K562 (cell line): ENCODE results near the gene MEF2B. TPM values are rescaled to one million over a fixed set of nuclear protein-coding genes. Genes with fewer than 3 reads are reported as not detected.

ENCODE experiments used
- ARID1B ChIP-seq: fragments of 450-650 bp; IDR thresholded peaks from 2 replicates; pipeline ENCODE4 v1.6.1; 2016; ENCODE audit warnings: antibody characterized with exemption, mild to moderate bottlenecking, inconsistent platforms
- ARNT ChIP-seq, 2 experiments: fragments of 450-650 bp; IDR thresholded peaks; 2 replicates each; pipeline ENCODE4 v1.6.1; 2016; ENCODE audit warnings: mild to moderate bottlenecking in 1 of 2
- ATF7 ChIP-seq: fragments of 450-650 bp; IDR thresholded peaks from 2 replicates; pipeline ENCODE4 v1.7.1; 2014; ENCODE audit warnings: mild to moderate bottlenecking, moderate library complexity
- CREB1 ChIP-seq, 2 experiments: sonication (generic) in 1 of 2; formaldehyde crosslinking in 1 of 2; IDR thresholded peaks; 2 replicates each; pipeline versions ENCODE4 v1.6.1 to v1.8.0; 2012 to 2022; ENCODE audit warnings: inconsistent platforms in 1 of 2, mild to moderate bottlenecking in 1 of 2, missing genetic modification reagents in 1 of 2, moderate library complexity in 1 of 2
- FOXA3 ChIP-seq, 2 experiments: fragments of 450-650 bp in 1 of 2; sonication (generic) in 1 of 2; formaldehyde crosslinking; IDR thresholded peaks in 1 of 2; conservative IDR thresholded peaks in 1 of 2; 2 replicates each; pipeline versions ENCODE4 v1.4.0 to v1.8.0; 2020 to 2022; ENCODE audit warnings: mild to moderate bottlenecking in 2 of 2, missing genetic modification reagents in 1 of 2
- JUND ChIP-seq, 2 experiments: IDR thresholded peaks; 2 replicates in 1 of 2; 3 replicates in 1 of 2; pipeline ENCODE4 v1.6.1; 2011; ENCODE audit warnings: borderline replicate concordance in 2 of 2, low read depth in 2 of 2, low read length in 2 of 2, improper control_type of control experiment in 1 of 2, missing biosample characterization in 1 of 2, missing genetic modification characterization in 1 of 2, missing genetic modification reagents in 1 of 2
- L3MBTL2 ChIP-seq: fragments of 450-650 bp; IDR thresholded peaks from 2 replicates; pipeline ENCODE4 v1.6.1; 2016; ENCODE audit warnings: mild to moderate bottlenecking, moderate library complexity
- MNT ChIP-seq, 2 experiments: fragments of 450-650 bp; conservative IDR thresholded peaks; 2 replicates each; pipeline ENCODE4 v1.6.1; 2017; ENCODE audit warnings: mild to moderate bottlenecking in 2 of 2, moderate library complexity in 2 of 2
- RFX1 ChIP-seq: fragments of 450-650 bp; IDR thresholded peaks from 2 replicates; pipeline ENCODE4 v1.6.1; 2016; ENCODE audit warnings: mild to moderate bottlenecking, moderate library complexity
- TAF1 ChIP-seq: IDR thresholded peaks from 2 replicates; pipeline ENCODE4 v1.6.1; 2011; ENCODE audit warnings: mild to moderate bottlenecking, low read length, moderate library complexity; ENCODE audit not compliant: insufficient read depth, control insufficient read depth, severe bottlenecking; ENCODE audit errors: extremely low read depth
- TAF9B ChIP-seq: fragments of 450-650 bp; IDR thresholded peaks from 2 replicates; pipeline ENCODE4 v1.6.1; 2018; ENCODE audit warnings: mild to moderate bottlenecking; ENCODE audit not compliant: partially characterized antibody
- UBTF ChIP-seq, 2 experiments: IDR thresholded peaks; 2 replicates each; pipeline ENCODE4 v1.6.1; 2012; ENCODE audit warnings: improper control_type of control experiment in 2 of 2, low read depth in 2 of 2, low read length in 2 of 2, borderline replicate concordance in 1 of 2
- ZEB2 ChIP-seq: fragments of 450-650 bp; IDR thresholded peaks from 2 replicates; pipeline ENCODE4 v1.6.1; 2016
- ZFP91 ChIP-seq: sonication (generic); formaldehyde crosslinking; IDR thresholded peaks from 2 replicates; pipeline ENCODE4 v1.8.0; 2022; ENCODE audit warnings: mild to moderate bottlenecking, missing genetic modification reagents
- ZNF511 ChIP-seq: sonication (generic); formaldehyde crosslinking; IDR thresholded peaks from 2 replicates; pipeline ENCODE4 v1.8.0; 2022; ENCODE audit warnings: mild to moderate bottlenecking, missing genetic modification reagents
- ZNF644 ChIP-seq: fragments of 200-800 bp; sonication (Bioruptor generic); IDR thresholded peaks from 2 replicates; pipeline ENCODE4 v1.6.1; 2016; ENCODE audit warnings: low read depth, missing genetic modification characterization, missing compliant biosample characterization
- ZNF766 ChIP-seq: fragments of 200-800 bp; sonication (Bioruptor generic); conservative IDR thresholded peaks from 2 replicates; pipeline ENCODE4 v1.6.1; 2016; ENCODE audit warnings: missing genetic modification characterization, missing compliant biosample characterization
- ZSCAN29 ChIP-seq: fragments of 450-650 bp; IDR thresholded peaks from 2 replicates; pipeline ENCODE4 v1.6.1; 2017
- polyA plus RNA-seq, 8 experiments: library from polyadenylated mRNA; depleted of rRNA in 4 of 8; stranded (reverse) in 5 of 8; unstranded in 3 of 8; fragments of >200 nt; fragmentation: Nextera tagmentation in 2 of 8; fragmentation: Illumina TruSeq in 1 of 8; extraction: Ambion mirVana in 2 of 8; extraction: Trizol in 1 of 8; gene quantifications; 2 replicates each; pipeline versions ENCODE4 v1.2.1 to v1.2.3, GENCODE V29; 2011 to 2014; ENCODE audit warnings: inconsistent platforms in 1 of 8, missing spikeins in 1 of 8
- total RNA-seq, 7 experiments: library from RNA; depleted of rRNA in 6 of 7; stranded (reverse); fragments of >200 nt in 6 of 7; fragmentation: Illumina TruSeq in 2 of 7; extraction: Trizol in 2 of 7; gene quantifications; 2 replicates each; pipeline versions ENCODE4 v1.2.1 to v1.2.3, GENCODE V29; 2011 to 2021; ENCODE audit warnings: low replicate concordance in 1 of 7

Gene MEF2B
- total and polyA plus RNA-seq, 9 of the 15 experiments (the other 6 are each of a cell fraction or from before 2014, with no cell fraction given) = 0.14 to 1.9 (median 0.71) TPM; not detected in 3

- peak; percentile 64 for TF ChIP-seq L3MBTL2
- TF ChIP-seq ATF7 = peak; percentile 76; the same call in 1 of the 2 replicates
- peak; percentile 12; the same call in 1 of the 2 replicates for TF ChIP-seq CREB1 (IDR thresholded peaks at IDR 0.05)
- peak; percentile 53; the same call in 1 of the 2 replicates for TF ChIP-seq CREB1 (CRISPR knock-in tag; IDR thresholded peaks at IDR 0.05)
- TF ChIP-seq ARNT (IDR thresholded peaks at IDR 0.05) = peak in 1 of 2 experiments; percentile 74; a peak in 2 of 4 replicates
- TF ChIP-seq ZSCAN29 = peak; percentile 74; the same call in 1 of the 2 replicates
- peak; percentile 94 for TF ChIP-seq TAF9B
- TF ChIP-seq ZNF766 (CRISPR knock-in tag) = no peak
- peak; percentile 96 for TF ChIP-seq ZFP91 (CRISPR knock-in tag)
- TF ChIP-seq ZNF511 = peak; percentile 87; the same call in 1 of the 2 replicates
- peak; percentile 13; the same call in 1 of the 2 replicates for TF ChIP-seq ARID1B
- 0 out of 4 replicates have a peak, but pooled peaks of 1 of the 2 experiments have one; percentile 45 for TF ChIP-seq UBTF (IDR thresholded peaks at IDR 0.05; ENCODE audit: borderline replicate concordance in 1 of 2, low read depth in 2 of 2, low read length in 2 of 2)
- peak; percentile 64 to 79 for TF ChIP-seq MNT (conservative IDR thresholded peaks at IDR 0.05)
- TF ChIP-seq FOXA3 (CRISPR knock-in tag; conservative IDR thresholded peaks at IDR 0.05 in 1 of 2, IDR thresholded peaks at IDR 0.05 in 1 of 2) = peak in 1 of 2 experiments; percentile 66; a peak in 1 of 4 replicates
- TF ChIP-seq RFX1 = peak; percentile 61; the same call in 1 of the 2 replicates
- peak; percentile 53 for TF ChIP-seq JUND (IDR thresholded peaks at IDR 0.05; ENCODE audit: borderline replicate concordance, low read depth, low read length)
- peak; percentile 41; the same call in 1 of the 3 replicates for TF ChIP-seq JUND (tag; IDR thresholded peaks at IDR 0.05; ENCODE audit: borderline replicate concordance, low read depth, low read length)
- peak; percentile 98 for TF ChIP-seq TAF1
- peak; percentile 26; the same call in 1 of the 2 replicates for TF ChIP-seq ZNF644 (tag)
- peak; percentile 99 for TF ChIP-seq ZEB2
These were observed 22.2 kb upstream of the MEF2B start, which contains the start of the genes BORCS8 and RFXANK (continued) for GRCh38 chr19:19192078-19192882.
